GM19328 (cell line): ENCODE results near the gene SZT2.
"Not testable (repeated sequence)": the region's sequence is repeated elsewhere in the genome, so short reads cannot be mapped to it uniquely, and the experiment has no call there.

Source experiments
- ATAC-seq: cut with Tn5 transposase; IDR thresholded peaks from one replicate; pipeline ENCODE4 v1.9.1; 2021; ENCODE audit warnings: mild to moderate bottlenecking, moderate library complexity; ENCODE audit not compliant: unreplicated experiment

SZT2 gene

DNA sequence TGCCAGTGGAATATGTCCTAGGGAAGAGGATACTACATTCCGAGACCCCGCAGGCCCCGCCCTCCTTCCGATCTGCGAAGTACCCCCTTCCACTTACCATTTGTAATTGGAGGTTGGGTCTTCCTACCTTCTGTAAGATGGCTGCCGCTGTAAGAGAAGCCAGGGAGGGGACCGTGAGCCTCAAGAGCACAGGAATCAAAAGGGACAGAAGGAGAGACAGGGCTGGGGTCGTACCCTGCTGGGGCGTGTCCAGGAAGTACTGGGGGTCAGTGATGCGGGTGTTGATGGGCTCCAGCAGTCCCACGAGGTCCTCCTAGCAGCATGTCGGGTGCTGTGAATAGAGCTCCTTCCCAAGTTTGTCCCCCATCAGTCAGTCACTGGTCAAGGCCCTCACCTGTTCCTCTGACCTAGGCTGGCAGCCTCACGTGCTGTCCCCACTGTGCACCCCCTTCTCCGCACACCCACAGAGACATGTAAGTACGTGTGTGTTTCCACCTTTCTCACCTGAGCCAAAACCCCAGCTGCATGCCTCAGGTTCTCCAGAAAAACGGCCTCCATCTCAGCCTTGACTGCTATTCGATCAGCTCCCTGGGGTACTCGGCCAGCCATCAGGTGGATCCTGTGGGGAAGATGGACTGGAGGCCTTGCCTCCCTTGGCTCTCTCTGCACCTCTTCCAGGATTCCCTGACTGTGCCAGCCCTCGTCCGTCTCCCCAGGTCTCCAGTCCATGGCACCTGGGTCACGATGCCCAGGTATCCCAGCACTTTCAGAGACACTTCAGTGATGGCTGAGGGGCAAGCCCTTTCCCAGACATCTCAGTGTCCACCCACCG is 62.2 kb downstream of the SZT2 start:
- no peak for ATAC-seq

- no peak for ATAC-seq
Measured at GRCh38 chr1:43452789-43453441, 63.2 kb downstream of the SZT2 start.

DNA sequence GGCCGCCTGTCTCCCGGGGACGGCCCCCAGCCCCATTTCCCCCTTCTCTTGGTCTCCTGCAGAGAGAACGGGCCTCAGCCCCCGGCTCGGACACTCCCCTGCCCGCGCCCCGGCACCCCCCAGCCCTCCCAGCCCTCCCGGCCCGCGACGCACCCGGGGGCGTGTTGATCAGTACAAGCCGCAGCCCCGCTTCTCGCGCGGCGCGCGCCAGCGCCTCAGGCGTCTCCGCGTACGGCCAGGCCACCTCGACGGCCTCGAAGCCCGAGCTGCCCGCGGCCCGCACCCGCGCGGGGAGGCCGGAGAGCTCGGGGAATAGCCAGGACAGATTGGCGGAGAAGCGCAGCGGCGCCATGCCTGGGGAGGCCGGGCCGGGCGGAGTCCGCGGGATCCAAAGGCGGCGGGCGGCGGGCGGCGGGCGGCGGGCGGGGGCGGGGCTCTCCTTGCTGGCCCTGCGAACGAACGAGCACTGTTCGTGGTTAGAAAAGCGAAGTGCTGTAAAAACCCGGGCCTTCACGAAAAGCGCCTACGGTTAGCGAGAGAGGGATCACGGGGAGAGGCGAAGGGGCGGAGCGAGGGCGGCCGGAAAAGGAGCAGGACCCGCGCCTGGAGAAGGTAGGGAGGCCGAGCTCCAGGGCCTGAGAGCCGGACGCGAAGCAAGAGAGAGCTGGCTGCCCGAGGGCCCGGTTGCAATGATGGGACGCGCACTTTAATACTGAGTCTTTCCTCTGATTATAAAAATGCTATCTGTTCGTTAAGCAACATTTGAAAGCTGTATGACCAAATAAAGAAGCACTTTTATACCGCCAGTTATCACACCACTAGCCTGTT is 64.0 kb downstream of the SZT2 start, which contains the start of gene HYI:
Gene HYI (minus strand): TSS at position 490 of the 828 bp plus-strand sequence. CDS start 138 bp downstream, at position 352.
- ATAC-seq, result no peak

- peak; percentile 59 for ATAC-seq
Measured at GRCh38 chr1:43454270-43455011, 64.7 kb downstream of the SZT2 start.

- no peak for ATAC-seq
Measured at GRCh38 chr1:43455213-43455889, 65.7 kb downstream of the SZT2 start.

DNA sequence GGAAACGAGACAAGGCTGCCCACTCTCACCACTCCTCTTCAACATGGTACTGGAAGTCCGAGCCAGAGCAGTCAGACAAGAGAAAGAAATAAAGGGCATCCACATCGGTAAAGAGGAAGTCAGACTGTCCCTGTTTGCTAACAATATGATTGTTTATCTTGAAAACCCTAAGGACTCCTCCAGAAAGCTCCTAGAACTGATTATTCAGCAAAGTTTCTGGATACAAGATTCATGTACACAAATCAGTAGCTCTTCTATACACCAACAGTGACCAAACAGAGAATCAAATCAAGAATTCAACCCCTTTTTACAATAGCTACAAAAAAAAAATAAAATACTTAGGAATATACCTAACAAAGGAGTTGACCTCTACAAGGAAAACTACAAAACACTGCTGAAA is 68.7 kb downstream of the SZT2 start:
- not testable (repeated sequence) for ATAC-seq

GRCh38 chr1:43460988-43461693 is 71.4 kb downstream of the SZT2 start:
- ATAC-seq, result no peak

DNA sequence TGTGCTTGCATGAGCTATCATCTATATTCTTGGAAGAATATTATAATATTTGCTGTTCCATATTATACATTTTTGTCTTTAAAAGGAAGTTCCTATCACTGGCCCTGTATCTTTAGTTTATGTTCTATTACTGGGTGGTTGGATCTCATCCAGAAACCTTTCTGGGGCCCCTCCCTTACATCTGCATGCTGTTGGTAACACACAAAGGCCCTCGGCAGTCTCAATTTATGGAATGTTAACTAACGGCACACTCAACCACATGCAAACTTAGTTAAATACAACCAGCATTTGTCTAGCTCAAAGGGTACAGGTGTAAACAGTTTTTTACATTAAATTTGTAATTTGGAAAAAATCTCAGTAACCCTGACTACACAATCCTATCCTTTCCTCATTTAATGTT is 73.8 kb downstream of the SZT2 start:
- ATAC-seq, result no peak

- ATAC-seq, result no peak
Measured at GRCh38 chr1:43464681-43465504, 75.2 kb downstream of the SZT2 start.

- ATAC-seq, result no peak
Measured at GRCh38 chr1:43465505-43466067, 75.9 kb downstream of the SZT2 start.

- no peak for ATAC-seq
Measured at GRCh38 chr1:43466403-43466802, 76.7 kb downstream of the SZT2 start.

GRCh38 chr1:43468414-43468813 is 78.7 kb downstream of the SZT2 start:
- ATAC-seq, result no peak

- ATAC-seq, result no peak
Measured at GRCh38 chr1:43469932-43470331, 80.2 kb downstream of the SZT2 start.

DNA sequence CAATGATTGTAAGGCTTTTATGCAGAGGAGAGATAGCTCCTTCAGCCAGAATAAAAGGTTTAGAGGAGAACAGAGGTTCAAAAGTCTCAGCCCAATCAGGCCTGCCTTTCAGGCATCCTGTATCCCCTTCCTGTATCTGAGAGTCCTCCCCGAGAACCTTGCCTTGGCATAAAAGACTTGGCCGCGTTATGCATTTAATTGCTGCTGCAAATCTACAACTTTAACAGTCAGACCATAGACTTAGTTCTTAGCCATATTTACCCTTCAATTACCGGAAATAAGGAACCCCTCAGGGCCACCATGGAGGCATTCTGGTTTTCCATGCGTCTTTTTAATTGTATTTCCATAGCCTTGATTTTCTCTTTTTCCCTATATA is 82.4 kb downstream of the SZT2 start:
- ATAC-seq, result no peak

GRCh38 chr1:43472463-43473151 is 82.9 kb downstream of the SZT2 start:
- ATAC-seq, result not testable (repeated sequence)

GRCh38 chr1:43473463-43473862 is 83.8 kb downstream of the SZT2 start:
- ATAC-seq, result no peak

DNA sequence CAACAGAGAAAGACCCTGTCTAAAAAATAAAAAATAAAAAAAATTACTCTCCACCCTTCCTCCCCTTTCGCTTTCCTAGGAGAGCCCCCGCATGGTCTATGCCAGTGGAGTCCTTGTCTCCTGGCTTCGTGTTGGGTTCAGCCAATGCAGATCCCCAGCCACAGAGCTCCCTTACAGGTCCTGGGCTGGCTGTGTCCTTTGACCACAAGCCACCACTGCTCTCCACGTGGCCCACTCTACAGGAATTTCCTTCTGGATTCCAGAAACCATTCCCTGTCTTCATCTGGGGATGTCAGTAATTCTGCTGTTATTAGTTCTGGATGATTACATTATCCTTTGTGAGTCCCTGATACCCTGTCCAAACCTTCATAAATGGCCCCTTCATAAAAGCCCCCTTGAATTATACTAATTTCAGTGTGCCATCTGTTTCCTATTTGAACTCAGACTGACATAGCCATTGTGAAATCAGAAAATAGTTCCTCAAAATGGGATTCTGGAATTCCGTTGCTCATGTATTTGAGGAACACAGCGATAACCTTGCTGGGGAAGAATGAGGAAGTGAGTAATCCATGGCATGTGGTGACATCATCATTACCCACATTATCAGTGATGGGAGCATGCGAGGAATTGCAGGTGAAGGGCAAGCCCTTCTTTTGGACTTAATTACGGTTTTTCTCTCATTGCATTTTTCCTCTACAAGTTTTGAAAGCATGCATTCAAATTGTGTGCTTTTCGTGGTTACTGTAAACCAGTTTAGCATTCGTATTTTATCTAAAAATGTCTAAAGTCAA is 86.1 kb downstream of the SZT2 start:
- ATAC-seq, result not testable (repeated sequence)
